ENCODE results near the gene CLEC9A.

The CLEC9A gene

DNA sequence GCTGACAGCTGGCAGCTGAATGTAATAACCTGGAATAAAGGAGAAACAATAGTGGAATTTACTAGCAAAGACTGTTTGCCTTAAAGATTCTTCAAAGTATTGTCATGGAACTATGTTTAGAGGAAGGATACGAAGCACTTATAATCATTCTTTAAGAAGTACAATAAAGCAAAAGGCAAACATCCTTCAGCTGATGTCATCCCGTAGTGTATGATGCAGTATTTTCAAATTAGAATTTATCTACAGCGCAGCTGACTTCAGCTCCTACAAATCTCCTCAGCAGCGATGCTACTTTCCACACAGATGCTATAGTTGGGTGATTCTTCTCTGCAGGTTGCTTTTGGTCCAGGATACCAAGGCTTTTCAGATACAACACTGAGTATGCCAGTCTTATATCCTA, 36.8 kb downstream of the CLEC9A start:
- no peak for DNase-seq (ENCODE audit: low read depth, low spot score)

DNA sequence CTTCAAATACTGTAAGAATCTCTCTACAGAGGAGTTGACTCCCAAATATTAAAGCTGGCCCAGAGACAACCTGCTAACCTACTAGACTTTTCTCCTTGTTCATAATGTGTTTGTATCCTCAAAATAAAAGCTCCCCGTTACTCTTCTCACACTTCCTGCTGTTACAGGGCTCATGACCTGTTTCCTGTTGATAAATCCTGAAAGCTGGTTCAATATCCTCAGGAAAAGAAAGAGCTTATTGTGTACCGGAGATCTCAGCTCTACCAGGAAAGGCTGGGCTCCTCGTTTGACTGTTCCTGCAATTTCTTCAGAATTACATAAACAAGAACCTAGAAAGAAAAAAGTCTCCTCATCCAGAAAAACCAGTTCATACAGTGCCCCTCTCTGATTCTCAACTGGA, 37.5 kb downstream of the CLEC9A start:
- no peak for DNase-seq (ENCODE audit: low read depth, low spot score)

DNA sequence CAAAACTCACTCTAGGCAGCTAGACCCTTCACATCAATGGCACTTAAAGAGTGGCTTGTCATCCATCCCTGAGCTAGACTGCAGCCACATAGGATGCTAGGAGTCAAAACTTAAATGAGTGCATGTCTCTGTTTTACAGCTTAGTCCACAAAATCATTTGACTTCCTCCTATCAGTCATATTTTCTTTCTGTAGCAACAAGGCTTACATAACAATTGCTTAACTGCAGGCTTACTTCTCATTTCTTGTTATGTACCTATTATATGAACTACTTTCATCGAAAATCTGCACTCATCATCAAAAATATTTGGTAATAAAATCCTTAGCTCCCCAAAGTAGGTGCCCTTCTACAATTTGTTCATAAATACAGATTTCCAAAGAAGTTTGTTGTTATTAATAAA, 38.2 kb downstream of the CLEC9A start:
- no peak for DNase-seq (ENCODE audit: low read depth, low spot score)

DNA sequence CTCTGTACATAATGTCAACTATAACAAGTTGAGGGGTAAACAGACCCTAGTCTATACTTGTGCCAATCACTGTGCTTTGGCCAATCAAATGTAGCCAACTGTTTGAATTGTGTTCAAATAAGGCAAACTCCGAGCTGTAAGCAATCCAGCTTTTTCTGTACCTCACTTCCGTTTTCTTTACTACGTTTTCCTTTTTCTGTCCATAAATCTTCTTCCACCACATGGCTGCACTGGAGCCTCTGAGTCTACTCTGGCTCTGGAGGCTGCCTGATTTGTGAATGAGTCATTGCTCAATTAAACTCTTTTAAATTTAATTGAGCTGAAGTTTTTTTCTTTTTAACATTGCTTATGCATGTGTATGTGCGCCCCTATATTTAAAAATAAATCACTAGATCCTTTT, 38.6 kb downstream of the CLEC9A start:
- peak; percentile 18 for DNase-seq (ENCODE audit: low read depth, low spot score)

DNA sequence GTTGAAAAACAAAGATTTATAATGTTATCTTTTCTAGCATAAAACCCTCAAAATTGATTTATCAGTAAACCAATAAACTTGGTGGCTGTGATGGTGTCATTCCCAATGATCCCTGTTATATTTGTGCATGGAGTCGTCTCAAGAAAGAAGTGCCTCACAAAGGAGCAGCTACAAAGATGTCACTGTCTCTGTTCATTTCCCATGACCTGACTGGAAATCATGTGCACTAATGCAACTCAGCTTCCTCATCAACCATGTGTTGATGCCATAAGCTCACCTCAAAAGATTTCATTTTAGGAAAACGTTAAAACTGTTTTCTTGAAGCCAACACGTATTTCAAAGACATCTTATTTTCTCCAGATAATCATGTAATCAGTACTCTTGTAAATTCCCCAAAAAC, 39.5 kb downstream of the CLEC9A start:
- DNase-seq (ENCODE audit: low read depth, low spot score), result no peak

DNA sequence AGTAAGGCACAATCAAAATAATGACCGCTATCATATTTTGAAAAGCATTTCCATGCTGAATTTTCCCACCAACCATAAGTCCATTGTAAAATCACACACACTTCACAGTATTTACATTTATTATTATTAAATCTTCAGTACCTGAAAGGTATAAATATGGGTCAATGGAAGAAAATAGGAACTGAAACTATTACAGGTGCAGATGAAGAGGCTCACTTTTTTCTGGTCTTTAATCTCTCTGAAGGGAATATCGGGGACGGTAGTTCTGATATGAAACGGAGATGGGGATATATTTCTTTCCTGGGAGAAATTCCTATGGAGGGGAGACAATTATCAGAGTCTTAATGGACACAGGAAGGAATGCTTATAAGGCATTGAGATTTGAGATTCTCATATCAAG, 39.9 kb downstream of the CLEC9A start:
- no peak for DNase-seq (ENCODE audit: low read depth, low spot score)

DNA sequence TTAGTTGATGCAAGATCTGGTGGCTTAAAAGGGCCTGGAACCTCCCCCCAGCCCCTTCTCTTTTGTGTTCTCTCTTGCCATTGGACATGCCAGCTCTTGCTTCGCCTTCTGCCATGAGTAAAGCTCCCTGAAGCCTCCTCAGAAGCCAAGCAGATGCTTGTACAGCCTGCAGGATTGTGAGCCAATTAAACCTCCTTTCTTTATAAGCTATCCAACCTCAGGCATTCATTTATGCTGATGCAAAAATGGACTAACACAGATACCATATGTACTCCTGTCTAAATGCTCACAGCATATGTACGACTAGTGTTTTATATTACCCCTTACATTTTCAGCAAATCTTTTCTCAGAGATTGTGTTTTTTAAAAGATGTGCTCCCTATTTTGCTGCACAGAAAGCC, 41.6 kb downstream of the CLEC9A start:
- DNase-seq (ENCODE audit: low read depth, low spot score), result no peak

DNA sequence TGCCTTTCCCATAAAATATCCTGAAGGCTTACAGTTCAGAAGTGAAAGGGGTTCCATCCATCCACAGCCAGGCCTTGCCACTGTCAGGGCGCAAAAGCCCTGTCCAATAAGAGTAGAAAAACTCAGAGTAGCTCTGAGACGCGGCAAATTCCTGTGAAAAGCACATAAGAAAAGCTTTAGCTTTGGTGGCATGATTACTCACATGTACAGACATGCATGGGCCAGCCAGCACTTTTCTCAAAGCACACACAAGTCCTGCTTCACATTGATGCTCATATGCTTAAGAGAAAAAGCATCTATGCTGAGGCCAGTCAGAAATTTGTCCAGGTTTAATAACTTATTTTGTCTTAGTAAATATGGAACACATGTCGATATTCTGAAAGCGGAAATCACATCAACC, 42.8 kb downstream of the CLEC9A start:
- DNase-seq (ENCODE audit: low read depth, low spot score), result no peak

DNA sequence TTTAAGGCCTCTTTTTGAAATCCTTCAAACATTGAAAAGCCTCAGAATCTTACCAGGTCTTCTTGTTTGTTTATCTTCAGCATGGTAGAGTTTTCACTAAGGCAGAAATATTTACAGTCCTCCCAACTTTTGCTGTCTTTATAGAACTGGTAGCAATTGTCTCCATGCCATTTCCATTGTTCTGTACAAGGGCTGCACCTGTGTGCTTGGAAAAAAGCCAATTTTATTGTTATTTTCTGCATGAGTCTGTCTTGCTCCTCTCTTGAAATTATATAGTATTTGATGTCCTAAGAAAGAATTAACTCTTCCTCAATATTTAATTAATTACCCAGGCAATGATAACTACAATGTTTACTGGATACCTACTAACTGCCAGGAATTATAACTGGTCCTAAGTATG, 45.0 kb downstream of the CLEC9A start:
- DNase-seq (ENCODE audit: low read depth, low spot score), result no peak

DNA sequence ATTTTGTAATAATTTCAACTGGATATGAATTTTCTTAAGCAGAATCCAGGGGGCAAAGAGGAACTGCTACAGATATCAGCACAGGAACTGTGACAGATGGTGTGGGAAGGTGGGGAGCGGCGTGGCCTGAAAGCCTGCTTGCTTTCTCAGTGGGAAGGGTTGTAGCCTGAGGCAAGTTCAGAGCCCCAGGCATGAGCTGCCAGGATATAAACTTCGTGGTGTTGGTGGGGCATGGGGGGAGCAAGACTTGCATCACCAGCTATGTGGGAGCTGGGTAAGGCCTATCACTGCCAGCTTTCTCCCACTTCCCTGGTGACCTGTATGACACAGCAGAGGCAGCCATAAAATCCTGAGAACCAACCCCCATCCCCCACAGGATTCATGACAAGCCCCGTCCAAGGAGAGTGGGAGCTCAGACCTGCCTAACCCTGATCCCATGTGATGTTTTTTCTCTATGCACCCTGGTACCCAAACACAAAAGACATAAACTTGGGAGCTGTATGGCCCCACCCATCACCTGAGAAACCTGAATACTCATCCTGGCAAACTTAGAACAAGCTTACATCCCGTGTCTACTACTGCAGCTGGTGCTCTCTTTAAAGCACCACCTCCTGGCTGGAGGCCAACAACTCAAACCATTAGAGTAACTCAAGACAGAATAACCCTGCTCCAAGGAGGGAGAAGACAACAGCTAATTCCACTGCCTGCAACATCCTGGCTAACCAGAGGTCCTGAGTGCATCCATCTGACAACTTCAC, 51.8 kb downstream of the CLEC9A start:
- no peak for DNase-seq (ENCODE audit: low read depth, low spot score)

DNA sequence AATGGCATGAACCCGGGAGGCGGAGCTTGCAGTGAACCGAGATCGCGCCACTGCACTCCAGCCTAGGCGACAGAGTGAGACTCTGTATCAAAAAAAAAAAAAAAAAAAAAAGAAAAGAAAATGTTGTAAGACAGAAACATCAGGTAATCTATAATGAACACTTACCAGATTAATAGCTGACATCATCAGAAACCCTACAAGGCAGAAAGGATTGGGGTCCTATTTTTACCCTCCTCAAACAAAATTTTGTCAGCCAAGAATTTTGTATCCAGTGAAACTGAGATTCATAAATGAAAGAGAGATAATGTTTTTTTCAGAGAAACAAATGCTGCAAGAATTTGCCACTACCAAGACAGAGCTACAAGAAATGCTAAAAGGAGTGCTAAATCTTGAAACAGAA, 54.3 kb downstream of the CLEC9A start:
- DNase-seq (ENCODE audit: low read depth, low spot score), result no peak

DNA sequence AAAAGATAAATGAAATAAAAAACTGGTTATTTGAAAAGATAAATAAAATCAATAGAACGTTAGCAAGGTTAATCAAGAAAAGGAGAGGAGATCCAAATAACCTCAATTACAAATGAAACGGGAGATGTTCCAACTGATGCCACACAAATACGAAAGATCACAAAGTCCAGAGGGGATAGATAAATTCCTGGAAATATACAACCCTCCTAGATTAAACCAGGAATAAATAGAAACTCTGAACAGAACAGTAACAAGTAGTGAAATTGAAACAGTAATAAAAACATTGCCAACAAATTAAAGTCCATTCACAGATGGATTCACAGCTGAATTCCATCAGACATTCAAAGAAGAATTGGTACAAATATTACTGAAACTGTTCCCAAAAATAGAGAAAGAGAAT, 55.9 kb downstream of the CLEC9A start:
- no peak for DNase-seq (ENCODE audit: low read depth, low spot score)

DNA sequence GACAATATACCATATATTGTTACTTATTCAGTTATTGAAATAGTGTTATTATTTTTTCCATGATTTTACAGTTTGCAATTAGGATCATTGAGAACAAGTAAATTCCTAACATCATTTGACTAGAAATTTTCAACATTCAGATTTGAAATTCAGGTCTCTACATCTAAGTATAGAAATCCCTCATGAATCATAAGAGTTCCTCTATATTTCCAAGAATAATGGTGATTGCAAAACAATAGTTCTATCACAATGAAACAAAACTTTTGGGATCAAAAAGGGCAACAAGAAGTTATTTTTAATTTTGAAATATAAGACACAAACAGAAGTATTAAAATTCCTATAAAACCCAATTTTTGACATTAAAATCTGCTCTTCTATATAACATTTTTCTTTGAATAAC, 57.5 kb downstream of the CLEC9A start:
- no peak for DNase-seq (ENCODE audit: low read depth, low spot score)

DNA sequence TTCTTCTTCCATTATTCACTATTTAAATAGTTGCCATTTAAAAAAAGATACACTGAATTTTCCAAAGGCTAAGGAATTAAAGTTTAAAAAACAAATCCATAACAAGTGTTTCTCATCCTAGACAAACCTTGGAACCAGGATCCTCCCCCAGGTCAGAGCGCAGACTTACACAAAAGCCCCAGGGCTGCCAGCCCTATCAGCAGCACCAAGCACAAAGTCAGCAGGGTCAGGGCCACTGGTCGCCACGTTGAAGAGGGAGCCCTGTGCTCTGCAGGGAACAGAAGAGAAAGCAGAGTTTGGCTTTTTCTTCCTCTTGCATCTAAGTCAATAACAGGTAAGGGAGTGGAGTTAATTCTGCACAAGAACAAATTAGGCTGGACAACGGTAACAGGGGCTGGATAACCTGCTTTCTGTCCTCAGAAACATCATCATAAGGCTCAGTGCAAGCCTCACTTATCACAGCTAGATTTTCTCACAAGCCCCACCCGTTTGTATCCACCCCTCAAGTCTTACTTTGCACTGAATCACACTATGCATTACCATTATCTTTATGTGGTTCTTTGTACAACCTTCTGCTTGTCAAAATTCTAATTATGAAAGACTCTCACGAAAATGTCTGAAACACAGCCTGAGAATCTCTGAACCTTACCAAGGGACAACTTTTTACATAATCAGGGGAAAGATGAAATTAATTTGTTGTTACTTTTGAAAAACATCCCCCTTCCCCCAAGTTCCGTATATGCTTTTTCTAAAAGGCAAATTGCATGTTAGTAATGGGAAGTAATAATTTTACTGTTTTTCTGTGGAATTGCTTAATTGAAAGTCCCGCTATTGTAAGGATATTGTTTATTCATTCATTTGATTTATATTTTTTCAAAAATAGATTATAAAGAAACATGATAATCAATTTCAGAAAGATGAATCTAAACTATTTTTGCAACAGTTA, 58.7 kb downstream of the CLEC9A start:
- DNase-seq (ENCODE audit: low read depth, low spot score), result no peak

DNA sequence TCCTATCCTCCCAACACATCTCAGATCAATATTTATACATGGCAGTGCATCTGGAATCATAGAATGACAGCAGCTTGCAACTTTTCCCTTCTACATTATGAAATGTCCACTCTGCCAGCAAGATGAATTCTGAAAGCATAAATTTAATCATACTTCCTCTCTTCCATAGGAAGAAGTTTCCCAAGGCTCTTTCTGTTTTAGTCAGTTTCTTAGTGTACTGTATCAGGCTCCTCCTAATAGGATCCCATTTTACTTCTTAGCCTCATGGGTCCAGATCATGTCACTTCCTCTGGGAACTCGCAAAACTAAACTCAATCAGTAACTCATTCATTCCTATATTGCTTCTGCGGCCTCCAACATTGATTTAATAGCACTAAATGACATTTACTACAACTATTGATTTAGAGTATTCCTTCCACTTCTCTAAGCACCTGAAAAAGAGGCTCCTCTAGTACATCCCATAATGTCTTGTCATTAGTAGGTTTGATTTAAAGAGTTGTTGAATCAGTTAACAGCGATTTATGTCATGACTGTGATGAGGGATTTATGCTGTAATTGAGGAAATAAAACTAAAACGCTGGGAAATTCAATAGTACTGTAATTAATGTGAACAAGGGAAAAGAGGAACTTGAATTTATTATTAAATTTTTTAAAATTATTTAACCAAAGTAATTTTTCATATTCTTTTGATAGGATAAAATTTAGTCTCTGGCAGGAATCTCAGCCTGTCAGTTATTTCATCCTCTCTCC, 64.3 kb downstream of the CLEC9A start:
- DNase-seq (ENCODE audit: low read depth, low spot score), result no peak

DNA sequence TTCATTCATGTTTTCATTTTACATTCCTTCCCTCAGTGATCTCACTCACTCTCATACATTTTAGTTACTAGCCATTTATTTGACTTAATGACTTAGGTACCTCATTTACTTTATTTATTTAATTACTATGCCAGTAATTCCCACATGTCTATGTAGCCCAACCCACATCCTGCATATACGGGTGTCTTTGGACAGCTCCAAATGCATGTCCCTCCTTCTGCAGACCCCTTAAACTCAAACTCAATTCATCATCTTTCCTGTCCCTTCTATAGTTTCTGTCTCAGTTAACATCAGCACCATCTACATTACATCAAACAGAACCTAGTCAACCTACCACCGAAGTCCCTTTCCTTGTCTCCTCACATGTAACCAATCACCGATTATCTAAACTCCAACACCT, 65.5 kb downstream of the CLEC9A start:
- no peak for DNase-seq (ENCODE audit: low read depth, low spot score)

DNA sequence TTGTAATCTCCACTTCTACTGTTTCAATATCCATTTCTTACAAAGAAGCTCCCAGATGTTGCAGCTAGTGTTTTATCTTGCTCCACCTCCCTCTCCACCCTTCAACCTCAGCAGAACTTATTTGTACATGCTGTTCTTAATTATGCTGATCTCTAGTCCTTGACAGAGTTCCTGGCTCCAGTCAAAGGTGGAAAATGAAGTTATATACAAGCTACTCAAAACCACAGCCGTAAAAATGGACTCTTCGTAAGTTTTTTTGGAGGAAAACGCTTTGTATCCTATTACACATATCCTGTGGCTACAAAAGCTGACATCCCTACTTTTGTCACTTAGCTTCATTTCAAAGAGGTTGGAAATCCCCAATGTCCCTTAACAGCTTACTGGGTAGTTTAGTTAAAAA, 67.0 kb downstream of the CLEC9A start:
- no peak for DNase-seq (ENCODE audit: low read depth, low spot score)

DNA sequence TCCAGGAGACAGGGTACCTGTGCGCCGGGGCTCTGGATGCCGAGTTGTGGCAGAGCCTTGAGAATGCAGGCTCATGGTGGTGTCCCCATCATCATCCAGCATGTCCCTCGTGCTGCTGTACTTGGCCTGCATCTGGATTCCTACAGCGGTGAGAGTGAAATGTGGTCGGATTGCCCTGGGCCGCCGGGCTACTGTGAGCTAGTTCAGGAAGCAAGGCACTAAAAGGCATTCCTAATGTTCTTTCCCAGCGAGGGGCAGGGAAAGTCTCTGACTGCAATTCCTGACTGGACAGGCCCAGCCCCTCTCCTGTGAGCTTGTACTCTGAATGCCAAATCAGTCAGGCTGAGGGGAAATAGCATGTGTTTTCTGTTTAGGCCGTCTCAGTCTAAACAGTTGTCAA, 68.3 kb downstream of the CLEC9A start, which contains the start of gene CLEC1A:
Gene CLEC1A, minus strand, starts transcription at position 195 of the 400 bp plus-strand sequence. Its CDS starts 63 bp downstream, at position 132.
- DNase-seq (ENCODE audit: low read depth, low spot score), result peak; percentile 21

DNA sequence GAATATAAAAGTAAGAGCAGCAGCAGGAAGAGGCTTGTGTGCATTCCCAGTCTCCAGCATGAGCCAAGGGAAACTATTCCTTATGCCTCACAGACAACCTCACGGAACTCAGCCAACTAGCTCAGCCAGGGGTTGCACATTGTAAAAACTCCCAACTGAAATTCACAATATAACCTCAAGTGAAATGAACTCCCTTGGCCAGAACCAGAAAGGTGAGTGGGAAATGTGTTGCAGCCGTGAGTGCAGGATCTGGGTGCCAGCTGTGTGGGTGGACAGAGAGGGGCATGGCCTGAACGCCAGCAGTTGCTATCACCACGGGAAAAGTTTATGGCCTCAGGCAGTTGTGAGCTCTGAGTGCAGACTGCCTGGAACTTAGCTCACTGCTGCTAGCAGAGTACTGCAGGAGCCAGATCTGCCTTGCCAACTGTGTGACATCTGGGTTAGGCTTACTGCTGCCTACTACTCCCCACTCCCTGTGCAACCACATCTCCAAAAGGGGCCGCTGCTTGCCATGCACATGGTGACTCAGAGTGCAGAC, 70.6 kb downstream of the CLEC9A start:
- DNase-seq (ENCODE audit: low read depth, low spot score), result peak; percentile 53

DNA sequence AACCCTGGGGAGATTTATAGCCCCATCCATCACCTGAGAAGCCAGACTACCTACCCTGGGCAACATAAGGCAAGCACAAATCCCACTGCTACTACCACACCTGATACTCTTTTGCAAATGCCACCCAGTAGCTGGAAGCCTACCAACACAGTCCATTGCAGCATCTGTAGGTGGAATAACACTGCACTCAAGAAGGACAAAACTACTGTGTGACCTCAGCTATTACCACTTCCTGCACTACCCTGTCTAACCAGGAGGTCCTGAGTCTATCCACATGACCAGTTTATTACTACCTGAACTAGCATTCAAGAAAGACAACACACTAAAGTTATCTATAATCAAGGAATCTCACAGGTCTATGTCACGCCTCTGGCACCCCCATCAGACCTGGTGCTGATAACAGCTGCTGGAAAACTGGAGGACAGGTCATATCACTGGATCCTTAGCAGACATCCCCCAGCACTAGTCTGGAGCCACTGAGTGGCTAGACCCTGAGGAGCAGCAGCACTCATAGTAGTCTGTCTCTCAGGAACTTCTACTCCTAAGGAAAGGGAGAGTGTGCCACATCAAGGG, 71.3 kb downstream of the CLEC9A start:
- no peak for DNase-seq (ENCODE audit: low read depth, low spot score)

DNA sequence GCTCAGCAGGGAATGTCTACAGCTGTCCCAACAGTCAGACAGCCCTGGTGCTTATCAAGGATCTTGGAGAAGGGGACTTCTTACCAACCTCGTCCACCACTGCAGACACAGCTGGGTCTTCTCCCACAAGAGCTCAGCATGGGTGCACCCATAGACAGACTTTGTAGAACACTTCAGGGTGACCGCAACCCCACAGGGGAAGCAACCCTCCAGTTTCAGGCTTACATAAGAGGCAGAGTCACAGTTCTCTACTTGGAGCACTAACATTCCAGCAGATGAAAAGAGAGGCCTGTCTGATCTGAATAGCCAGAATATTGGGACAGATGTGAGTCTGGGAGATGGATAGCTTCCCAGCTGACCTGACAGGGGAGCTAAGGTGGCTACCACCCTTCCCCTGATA, 71.8 kb downstream of the CLEC9A start:
- no peak for DNase-seq (ENCODE audit: low read depth, low spot score)

All from astrocyte of the hippocampus (primary cell).